HepG2 (cell line): ENCODE data around the gene SNX3. TPM values are rescaled to one million over a fixed set of nuclear protein-coding genes. Genes with fewer than 3 reads are reported as not detected.

Experiments
- HES4 ChIP-seq: sonication (generic); formaldehyde crosslinking; IDR thresholded peaks from 2 replicates; pipeline ENCODE4 v1.9.0; 2021; ENCODE audit warnings: mild to moderate bottlenecking, missing genetic modification reagents, borderline replicate concordance
- MIXL1 ChIP-seq: IDR thresholded peaks from 2 replicates; pipeline ENCODE4 v1.6.1; 2016
- NCOA5 ChIP-seq: sonication (generic); formaldehyde crosslinking; IDR thresholded peaks from 2 replicates; pipeline ENCODE4 v1.4.0; 2020; ENCODE audit warnings: missing genetic modification reagents
- RNF2 ChIP-seq: fragments of 450-650 bp; conservative IDR thresholded peaks from 2 replicates; pipeline ENCODE4 v1.6.1; 2016; ENCODE audit warnings: low read depth
- SP140L ChIP-seq: sonication (generic); formaldehyde crosslinking; IDR thresholded peaks from 2 replicates; pipeline ENCODE4 v1.4.0; 2020; ENCODE audit warnings: missing genetic modification reagents, borderline replicate concordance
- polyA plus RNA-seq, 8 experiments: library from polyadenylated mRNA; depleted of rRNA in 3 of 8; stranded (reverse) in 7 of 8; unstranded in 1 of 8; fragments of >200 nt; fragmentation: Illumina TruSeq in 4 of 8; extraction: Trizol in 4 of 8; gene quantifications; 2 replicates each; pipeline versions ENCODE4 v1.2.1 to v1.2.3, GENCODE V29; 2011 to 2016; ENCODE audit warnings: low read depth in 4 of 8, missing spikeins in 1 of 8, mixed read lengths in 1 of 8; ENCODE audit not compliant: insufficient read depth in 1 of 8
- total RNA-seq, 5 experiments: library from RNA; depleted of rRNA; stranded (reverse); fragments of >200 nt; fragmentation: Illumina TruSeq; extraction: Trizol; gene quantifications; 2 replicates each; pipeline ENCODE4 v1.2.3, GENCODE V29; 2016; ENCODE audit warnings: low read depth in 1 of 5
- TF ChIP-seq, protein P1 (sequence below), 2 experiments: sonication (generic) in 1 of 2; formaldehyde crosslinking in 1 of 2; IDR thresholded peaks; 2 replicates each; pipeline versions ENCODE4 v1.4.0 to v1.6.1; 2018 to 2020; ENCODE audit warnings: missing genetic modification reagents in 2 of 2, borderline replicate concordance in 1 of 2, low read depth in 1 of 2, mild to moderate bottlenecking in 1 of 2, missing biosample characterization in 1 of 2
- TF ChIP-seq, protein P2 (sequence below), 2 experiments: fragments of 450-650 bp in 1 of 2; sonication (generic) in 1 of 2; formaldehyde crosslinking in 1 of 2; IDR thresholded peaks; 2 replicates each; pipeline versions ENCODE4 v1.6.1 to v1.8.0; 2016 to 2022; ENCODE audit warnings: antibody characterized with exemption in 1 of 2, mild to moderate bottlenecking in 1 of 2, missing genetic modification reagents in 1 of 2
- TF ChIP-seq, protein P3 (sequence below): sonication (generic); formaldehyde crosslinking; IDR thresholded peaks from 2 replicates; pipeline ENCODE4 v1.9.0; 2021; ENCODE audit warnings: missing genetic modification reagents, mild to moderate bottlenecking, borderline replicate concordance
- TF ChIP-seq, protein P4 (sequence below): IDR thresholded peaks from 2 replicates; pipeline ENCODE4 v1.6.1; 2012; ENCODE audit warnings: low read depth, low read length, improper control_type of control experiment
- TF ChIP-seq, protein P5 (sequence below): sonication (generic); formaldehyde crosslinking; IDR thresholded peaks from 2 replicates; pipeline ENCODE4 v1.4.0; 2020; ENCODE audit warnings: mild to moderate bottlenecking, missing genetic modification reagents

SNX3 gene
- total and polyA plus RNA-seq, 2 of the 13 experiments (the other 11 are each of a cell fraction or from before 2014, with no cell fraction given): 84.9 to 226 TPM

DNA sequence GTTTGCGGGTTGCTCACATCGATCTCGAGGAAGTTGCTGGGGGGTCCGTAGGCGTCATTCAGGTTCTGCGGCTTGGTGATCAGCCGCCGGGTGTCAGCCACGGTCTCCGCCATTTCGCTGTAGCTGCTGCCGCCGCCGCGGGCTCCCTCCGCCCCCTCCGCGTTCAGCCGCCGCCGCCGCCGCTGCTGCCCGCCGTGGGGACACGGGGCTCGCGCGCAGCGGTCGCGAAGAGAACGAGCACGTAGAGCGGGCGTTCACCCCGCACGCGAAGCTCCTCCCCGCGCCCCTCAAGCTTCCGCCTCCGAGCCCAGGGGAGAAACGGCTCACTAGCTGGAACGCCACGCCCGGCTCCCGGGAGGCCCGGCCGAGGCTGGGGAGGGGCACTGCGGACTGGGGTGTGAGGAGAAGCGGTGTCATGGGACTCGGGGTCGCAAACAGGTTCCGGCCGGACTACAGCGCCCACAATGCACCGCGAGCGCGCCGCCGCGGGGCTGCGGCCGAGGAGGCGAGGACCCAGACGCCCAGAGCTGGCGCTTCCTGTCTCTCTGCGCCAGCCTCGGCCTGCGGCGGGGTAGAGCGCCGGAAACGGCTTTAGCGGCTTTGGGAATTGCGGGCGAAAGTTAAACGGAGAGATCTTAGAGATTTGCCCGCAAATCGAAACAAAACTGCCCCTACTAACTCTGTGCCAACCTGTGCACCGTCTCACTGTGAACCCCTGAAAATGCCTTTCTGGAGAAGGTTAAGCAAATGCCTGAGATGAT is at the start of gene SNX3 (continued):
- TF ChIP-seq, protein P1, sequence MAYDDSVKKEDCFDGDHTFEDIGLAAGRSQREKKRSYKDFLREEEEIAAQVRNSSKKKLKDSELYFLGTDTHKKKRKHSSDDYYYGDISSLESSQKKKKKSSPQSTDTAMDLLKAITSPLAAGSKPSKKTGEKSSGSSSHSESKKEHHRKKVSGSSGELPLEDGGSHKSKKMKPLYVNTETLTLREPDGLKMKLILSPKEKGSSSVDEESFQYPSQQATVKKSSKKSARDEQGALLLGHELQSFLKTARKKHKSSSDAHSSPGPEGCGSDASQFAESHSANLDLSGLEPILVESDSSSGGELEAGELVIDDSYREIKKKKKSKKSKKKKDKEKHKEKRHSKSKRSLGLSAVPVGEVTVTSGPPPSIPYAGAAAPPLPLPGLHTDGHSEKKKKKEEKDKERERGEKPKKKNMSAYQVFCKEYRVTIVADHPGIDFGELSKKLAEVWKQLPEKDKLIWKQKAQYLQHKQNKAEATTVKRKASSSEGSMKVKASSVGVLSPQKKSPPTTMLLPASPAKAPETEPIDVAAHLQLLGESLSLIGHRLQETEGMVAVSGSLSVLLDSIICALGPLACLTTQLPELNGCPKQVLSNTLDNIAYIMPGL (CRISPR knock-in tag; IDR thresholded peaks at IDR 0.05; ENCODE audit: borderline replicate concordance in 1 of 2, low read depth in 1 of 2): peak; percentile 71 to 95; a peak in 3 of 4 replicates
- TF ChIP-seq, protein P2, sequence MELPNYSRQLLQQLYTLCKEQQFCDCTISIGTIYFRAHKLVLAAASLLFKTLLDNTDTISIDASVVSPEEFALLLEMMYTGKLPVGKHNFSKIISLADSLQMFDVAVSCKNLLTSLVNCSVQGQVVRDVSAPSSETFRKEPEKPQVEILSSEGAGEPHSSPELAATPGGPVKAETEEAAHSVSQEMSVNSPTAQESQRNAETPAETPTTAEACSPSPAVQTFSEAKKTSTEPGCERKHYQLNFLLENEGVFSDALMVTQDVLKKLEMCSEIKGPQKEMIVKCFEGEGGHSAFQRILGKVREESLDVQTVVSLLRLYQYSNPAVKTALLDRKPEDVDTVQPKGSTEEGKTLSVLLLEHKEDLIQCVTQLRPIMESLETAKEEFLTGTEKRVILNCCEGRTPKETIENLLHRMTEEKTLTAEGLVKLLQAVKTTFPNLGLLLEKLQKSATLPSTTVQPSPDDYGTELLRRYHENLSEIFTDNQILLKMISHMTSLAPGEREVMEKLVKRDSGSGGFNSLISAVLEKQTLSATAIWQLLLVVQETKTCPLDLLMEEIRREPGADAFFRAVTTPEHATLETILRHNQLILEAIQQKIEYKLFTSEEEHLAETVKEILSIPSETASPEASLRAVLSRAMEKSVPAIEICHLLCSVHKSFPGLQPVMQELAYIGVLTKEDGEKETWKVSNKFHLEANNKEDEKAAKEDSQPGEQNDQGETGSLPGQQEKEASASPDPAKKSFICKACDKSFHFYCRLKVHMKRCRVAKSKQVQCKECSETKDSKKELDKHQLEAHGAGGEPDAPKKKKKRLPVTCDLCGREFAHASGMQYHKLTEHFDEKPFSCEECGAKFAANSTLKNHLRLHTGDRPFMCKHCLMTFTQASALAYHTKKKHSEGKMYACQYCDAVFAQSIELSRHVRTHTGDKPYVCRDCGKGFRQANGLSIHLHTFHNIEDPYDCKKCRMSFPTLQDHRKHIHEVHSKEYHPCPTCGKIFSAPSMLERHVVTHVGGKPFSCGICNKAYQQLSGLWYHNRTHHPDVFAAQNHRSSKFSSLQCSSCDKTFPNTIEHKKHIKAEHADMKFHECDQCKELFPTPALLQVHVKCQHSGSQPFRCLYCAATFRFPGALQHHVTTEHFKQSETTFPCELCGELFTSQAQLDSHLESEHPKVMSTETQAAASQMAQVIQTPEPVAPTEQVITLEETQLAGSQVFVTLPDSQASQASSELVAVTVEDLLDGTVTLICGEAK (IDR thresholded peaks at IDR 0.05): no peak
- TF ChIP-seq, protein P2 (CRISPR knock-in tag; IDR thresholded peaks at IDR 0.05): peak; percentile 67; the same call in 1 of the 2 replicates
- TF ChIP-seq SP140L (CRISPR knock-in tag) (no peak), MIXL1 (CRISPR knock-in tag) (peak; percentile 55; the same call in 1 of the 2 replicates), HES4 (peak; percentile 40; the same call in 1 of the 2 replicates), NCOA5 (no peak), RNF2 (no peak)
- TF ChIP-seq, protein P3, sequence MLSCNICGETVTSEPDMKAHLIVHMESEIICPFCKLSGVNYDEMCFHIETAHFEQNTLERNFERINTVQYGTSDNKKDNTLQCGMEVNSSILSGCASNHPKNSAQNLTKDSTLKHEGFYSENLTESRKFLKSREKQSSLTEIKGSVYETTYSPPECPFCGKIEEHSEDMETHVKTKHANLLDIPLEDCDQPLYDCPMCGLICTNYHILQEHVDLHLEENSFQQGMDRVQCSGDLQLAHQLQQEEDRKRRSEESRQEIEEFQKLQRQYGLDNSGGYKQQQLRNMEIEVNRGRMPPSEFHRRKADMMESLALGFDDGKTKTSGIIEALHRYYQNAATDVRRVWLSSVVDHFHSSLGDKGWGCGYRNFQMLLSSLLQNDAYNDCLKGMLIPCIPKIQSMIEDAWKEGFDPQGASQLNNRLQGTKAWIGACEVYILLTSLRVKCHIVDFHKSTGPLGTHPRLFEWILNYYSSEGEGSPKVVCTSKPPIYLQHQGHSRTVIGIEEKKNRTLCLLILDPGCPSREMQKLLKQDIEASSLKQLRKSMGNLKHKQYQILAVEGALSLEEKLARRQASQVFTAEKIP (CRISPR knock-in tag): no peak
- TF ChIP-seq, protein P4, sequence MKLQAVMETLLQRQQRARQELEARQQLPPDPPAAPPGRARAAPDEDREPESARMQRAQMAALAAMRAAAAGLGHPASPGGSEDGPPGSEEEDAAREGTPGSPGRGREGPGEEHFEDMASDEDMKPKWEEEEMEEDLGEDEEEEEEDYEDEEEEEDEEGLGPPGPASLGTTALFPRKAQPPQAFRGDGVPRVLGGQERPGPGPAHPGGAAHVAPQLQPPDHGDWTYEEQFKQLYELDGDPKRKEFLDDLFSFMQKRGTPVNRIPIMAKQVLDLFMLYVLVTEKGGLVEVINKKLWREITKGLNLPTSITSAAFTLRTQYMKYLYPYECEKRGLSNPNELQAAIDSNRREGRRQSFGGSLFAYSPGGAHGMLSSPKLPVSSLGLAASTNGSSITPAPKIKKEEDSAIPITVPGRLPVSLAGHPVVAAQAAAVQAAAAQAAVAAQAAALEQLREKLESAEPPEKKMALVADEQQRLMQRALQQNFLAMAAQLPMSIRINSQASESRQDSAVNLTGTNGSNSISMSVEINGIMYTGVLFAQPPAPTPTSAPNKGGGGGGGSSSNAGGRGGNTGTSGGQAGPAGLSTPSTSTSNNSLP: no peak
- TF ChIP-seq, protein P5, sequence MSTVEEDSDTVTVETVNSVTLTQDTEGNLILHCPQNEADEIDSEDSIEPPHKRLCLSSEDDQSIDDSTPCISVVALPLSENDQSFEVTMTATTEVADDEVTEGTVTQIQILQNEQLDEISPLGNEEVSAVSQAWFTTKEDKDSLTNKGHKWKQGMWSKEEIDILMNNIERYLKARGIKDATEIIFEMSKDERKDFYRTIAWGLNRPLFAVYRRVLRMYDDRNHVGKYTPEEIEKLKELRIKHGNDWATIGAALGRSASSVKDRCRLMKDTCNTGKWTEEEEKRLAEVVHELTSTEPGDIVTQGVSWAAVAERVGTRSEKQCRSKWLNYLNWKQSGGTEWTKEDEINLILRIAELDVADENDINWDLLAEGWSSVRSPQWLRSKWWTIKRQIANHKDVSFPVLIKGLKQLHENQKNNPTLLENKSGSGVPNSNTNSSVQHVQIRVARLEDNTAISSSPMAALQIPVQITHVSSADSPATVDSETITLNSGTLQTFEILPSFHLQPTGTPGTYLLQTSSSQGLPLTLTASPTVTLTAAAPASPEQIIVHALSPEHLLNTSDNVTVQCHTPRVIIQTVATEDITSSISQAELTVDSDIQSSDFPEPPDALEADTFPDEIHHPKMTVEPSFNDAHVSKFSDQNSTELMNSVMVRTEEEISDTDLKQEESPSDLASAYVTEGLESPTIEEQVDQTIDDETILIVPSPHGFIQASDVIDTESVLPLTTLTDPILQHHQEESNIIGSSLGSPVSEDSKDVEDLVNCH (CRISPR knock-in tag): no peak
